DOHH2 (cell line): ENCODE data around the gene CBLB.

ENCODE experiments used
- H3F3A ChIP-seq: fragments of 200-600 bp; sonication (generic), shearing (Covaris generic); 2 replicates; pipeline ENCODE4 v1.6.0; 2016; ENCODE audit warnings: antibody characterized with exemption, mild to moderate bottlenecking; ENCODE audit not compliant: control insufficient read depth, insufficient read depth
- H3K27ac ChIP-seq: fragments of 200-600 bp; sonication (generic); 2 replicates; pipeline ENCODE4 v1.5.1; 2014; ENCODE audit warnings: low read depth, mild to moderate bottlenecking, low read length, moderate library complexity
- H3K27me3 ChIP-seq: fragments of 200-600 bp; sonication (generic); 2 replicates; pipeline ENCODE4 v1.6.1; 2014; ENCODE audit warnings: mild to moderate bottlenecking, low read length, mixed read lengths; ENCODE audit not compliant: control insufficient read depth
- H3K36me3 ChIP-seq: fragments of 200-600 bp; sonication (generic); 2 replicates; pipeline ENCODE4 v1.6.1; 2014; ENCODE audit warnings: mild to moderate bottlenecking, low read length, moderate library complexity, mixed read lengths; ENCODE audit not compliant: control insufficient read depth
- H3K4me1 ChIP-seq: fragments of 200-600 bp; sonication (generic); 2 replicates; pipeline ENCODE4 v1.6.1; 2014; ENCODE audit warnings: mild to moderate bottlenecking, low read length, mixed read lengths; ENCODE audit not compliant: control insufficient read depth
- H3K4me2 ChIP-seq: fragments of 200-600 bp; sonication (generic); 2 replicates; pipeline ENCODE4 v1.6.0; 2014; ENCODE audit warnings: mild to moderate bottlenecking, low read length, moderate library complexity
- H3K4me3 ChIP-seq: fragments of 200-600 bp; sonication (generic); 2 replicates; pipeline ENCODE4 v1.5.1; 2014; ENCODE audit warnings: mild to moderate bottlenecking, low read length, mixed read lengths
- H3K79me2 ChIP-seq: fragments of 200-600 bp; sonication (generic); 2 replicates; pipeline ENCODE4 v1.6.1; 2014; ENCODE audit warnings: mild to moderate bottlenecking, low read length, mixed read lengths; ENCODE audit not compliant: control insufficient read depth
- H3K9me2 ChIP-seq: fragments of 200-600 bp; sonication (generic); replicated peaks from 2 replicates; pipeline ENCODE4 v1.6.1; 2014; ENCODE audit warnings: mild to moderate bottlenecking, low read length, mixed read lengths; ENCODE audit not compliant: control insufficient read depth
- H3K9me3 ChIP-seq: fragments of 200-600 bp; sonication (generic); 2 replicates; pipeline ENCODE4 v1.6.1; 2014; ENCODE audit warnings: antibody characterized with exemption, low read length, mixed read lengths; ENCODE audit not compliant: control insufficient read depth, insufficient read depth
- H4K20me1 ChIP-seq: fragments of 200-600 bp; sonication (generic); 2 replicates; pipeline ENCODE4 v1.6.0; 2014; ENCODE audit warnings: low read depth, mild to moderate bottlenecking, antibody characterized with exemption, low read length, moderate library complexity; ENCODE audit not compliant: control insufficient read depth, insufficient read depth
- EZH2phosphoT487 ChIP-seq: fragments of 200-600 bp; sonication (generic); IDR thresholded peaks from 2 replicates; pipeline ENCODE4 v1.6.1; 2017; ENCODE audit warnings: borderline replicate concordance, mild to moderate bottlenecking, antibody characterized with exemption, low read length, moderate library complexity, mixed read lengths
- TF ChIP-seq, protein P1 (sequence below): fragments of 200-600 bp; sonication (generic); IDR thresholded peaks from one replicate; pipeline ENCODE4 v1.5.1; 2014; ENCODE audit warnings: antibody characterized with exemption, mild to moderate bottlenecking, low read depth, low read length; ENCODE audit not compliant: poor library complexity, severe bottlenecking

CBLB gene

DNA sequence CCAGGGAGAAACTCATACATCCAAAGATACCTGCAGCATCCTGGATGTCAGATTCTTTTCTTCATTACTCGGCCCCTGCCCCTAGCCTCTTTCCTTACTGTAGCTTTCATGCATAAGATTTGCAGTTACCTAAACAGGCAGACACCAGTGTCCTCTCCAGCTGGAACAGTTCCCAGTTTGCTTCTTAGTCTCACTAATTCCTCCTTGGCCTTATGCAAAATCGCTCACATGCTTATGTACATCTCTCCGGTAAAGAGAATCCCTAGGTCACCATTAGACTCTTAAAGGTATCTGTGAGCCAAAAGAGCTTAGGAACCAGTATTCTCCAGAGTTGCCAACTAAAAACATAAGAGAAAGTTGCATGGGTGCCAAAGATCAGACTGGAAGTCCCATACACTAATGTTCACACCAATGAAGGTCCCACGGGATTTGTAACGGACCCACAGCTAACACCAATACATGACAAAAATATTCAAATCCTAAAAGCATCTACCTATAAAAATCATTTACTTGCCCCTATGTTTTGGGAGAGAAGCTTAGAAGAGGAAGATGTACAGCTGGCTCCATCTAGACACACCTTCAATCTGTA is 66.6 kb downstream of the CBLB start:
- Histone ChIP-seq H3K4me1 (peaks cover 69% of the 10 kb centered on the region), H3K9me3 (no peaks in the 10 kb centered on the region), H4K20me1 (no peaks in the 10 kb centered on the region), H3K36me3 (peaks cover 7% of the 10 kb centered on the region), H3K79me2 (peaks cover 44% of the 10 kb centered on the region), H3K27me3 (no peaks in the 10 kb centered on the region), H3K9me2 (no peaks in the 10 kb centered on the region), H3K27ac (peak overlapping the region; percentile 89), H3K4me2 (peak overlapping the region; percentile 73), H3K4me3 (peak overlapping the region; percentile 60), H3F3A (peaks cover 17% of the 10 kb centered on the region)
- no peak for TF ChIP-seq EZH2phosphoT487
- TF ChIP-seq, protein P1, sequence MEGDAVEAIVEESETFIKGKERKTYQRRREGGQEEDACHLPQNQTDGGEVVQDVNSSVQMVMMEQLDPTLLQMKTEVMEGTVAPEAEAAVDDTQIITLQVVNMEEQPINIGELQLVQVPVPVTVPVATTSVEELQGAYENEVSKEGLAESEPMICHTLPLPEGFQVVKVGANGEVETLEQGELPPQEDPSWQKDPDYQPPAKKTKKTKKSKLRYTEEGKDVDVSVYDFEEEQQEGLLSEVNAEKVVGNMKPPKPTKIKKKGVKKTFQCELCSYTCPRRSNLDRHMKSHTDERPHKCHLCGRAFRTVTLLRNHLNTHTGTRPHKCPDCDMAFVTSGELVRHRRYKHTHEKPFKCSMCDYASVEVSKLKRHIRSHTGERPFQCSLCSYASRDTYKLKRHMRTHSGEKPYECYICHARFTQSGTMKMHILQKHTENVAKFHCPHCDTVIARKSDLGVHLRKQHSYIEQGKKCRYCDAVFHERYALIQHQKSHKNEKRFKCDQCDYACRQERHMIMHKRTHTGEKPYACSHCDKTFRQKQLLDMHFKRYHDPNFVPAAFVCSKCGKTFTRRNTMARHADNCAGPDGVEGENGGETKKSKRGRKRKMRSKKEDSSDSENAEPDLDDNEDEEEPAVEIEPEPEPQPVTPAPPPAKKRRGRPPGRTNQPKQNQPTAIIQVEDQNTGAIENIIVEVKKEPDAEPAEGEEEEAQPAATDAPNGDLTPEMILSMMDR, result no peak

DNA sequence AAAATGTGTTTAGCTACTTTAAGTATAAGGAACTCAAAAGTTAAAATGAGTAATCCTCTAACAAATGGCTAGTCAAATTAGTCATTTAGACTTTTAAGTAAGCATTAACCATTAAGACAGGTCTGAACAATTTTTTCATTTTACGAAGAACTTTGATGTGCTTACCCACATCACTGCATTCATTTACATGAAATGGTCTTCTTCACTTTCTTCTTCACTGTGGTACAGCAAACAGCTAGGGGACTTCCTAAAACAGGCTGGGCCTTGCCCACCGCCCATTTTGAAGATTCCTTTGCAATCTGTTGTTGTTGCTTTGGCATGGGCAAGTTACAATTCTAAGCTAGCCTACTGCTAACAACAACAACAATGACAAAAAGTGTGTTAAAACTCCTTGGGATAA is 67.4 kb downstream of the CBLB start:
- no peaks in the 10 kb centered on the region for H3K9me3 ChIP-seq
- peaks cover 15% of the 10 kb centered on the region for H3K36me3 ChIP-seq
- H3K4me1 ChIP-seq, result peaks cover 77% of the 10 kb centered on the region
- peaks cover 17% of the 10 kb centered on the region for H3F3A ChIP-seq
- H3K4me3 ChIP-seq, result peak overlapping the region; percentile 60
- no peaks in the 10 kb centered on the region for H4K20me1 ChIP-seq
- H3K27ac ChIP-seq, result peak overlapping the region; percentile 89
- TF ChIP-seq, protein P1, result no peak
- no peak for TF ChIP-seq EZH2phosphoT487
- H3K27me3 ChIP-seq, result no peaks in the 10 kb centered on the region
- peak overlapping the region; percentile 73 for H3K4me2 ChIP-seq
- no peaks in the 10 kb centered on the region for H3K9me2 ChIP-seq
- peaks cover 51% of the 10 kb centered on the region for H3K79me2 ChIP-seq

DNA sequence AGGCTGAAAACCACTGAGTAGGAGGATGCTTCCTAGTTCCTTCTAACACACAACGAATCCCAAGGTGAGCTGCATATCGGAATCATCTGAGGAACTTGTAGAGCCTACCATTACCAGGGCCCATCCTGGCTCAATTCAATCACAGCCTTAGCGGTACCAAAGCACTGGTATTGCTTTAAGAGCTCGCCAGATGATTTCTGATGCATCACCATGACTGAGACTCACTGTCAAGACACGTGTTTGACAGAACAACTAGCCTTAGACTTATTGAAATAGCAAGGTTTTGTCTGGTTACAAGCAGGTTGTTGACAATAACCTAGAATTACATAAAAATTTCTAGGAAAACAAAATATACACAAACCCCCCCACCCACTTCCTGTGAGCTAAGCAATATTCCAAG is 68.5 kb downstream of the CBLB start:
- Histone ChIP-seq H3K36me3 (peaks cover 18% of the 10 kb centered on the region), H3K9me2 (no peaks in the 10 kb centered on the region), H3F3A (peaks cover 17% of the 10 kb centered on the region), H3K27ac (peak overlapping the region; percentile 89), H4K20me1 (no peaks in the 10 kb centered on the region), H3K27me3 (no peaks in the 10 kb centered on the region), H3K4me3 (peak overlapping the region; percentile 46), H3K79me2 (peaks cover 58% of the 10 kb centered on the region), H3K9me3 (peaks cover 3% of the 10 kb centered on the region; the same call in 1 of the 2 replicates), H3K4me2 (peak overlapping the region; percentile 73), H3K4me1 (peaks cover 78% of the 10 kb centered on the region)
- no peak for TF ChIP-seq EZH2phosphoT487
- TF ChIP-seq, protein P1, result no peak
